Transverse colon (tissue), 3 donors: ENCODE measurements around the gene FKRP.

Experiments
- CTCF ChIP-seq, 5 experiments: fragments of 200-600 bp in 3 of 5; fragments of 450-650 bp in 2 of 5; sonication (generic) in 3 of 5; IDR thresholded peaks; 1 replicate in 2 of 5; 2 replicates in 3 of 5; pipeline ENCODE4 v1.5.1; 2016 to 2017; ENCODE audit warnings: antibody characterized with exemption in 5 of 5, inconsistent platforms in 3 of 5, mild to moderate bottlenecking in 2 of 5, moderate library complexity in 1 of 5
- EP300 ChIP-seq: sonication (generic); formaldehyde crosslinking; IDR thresholded peaks from one replicate; pipeline ENCODE4 v1.6.1; 2017; ENCODE audit warnings: antibody characterized with exemption, low read depth
- POLR2A ChIP-seq: fragments of 450-650 bp; IDR thresholded peaks from one replicate; pipeline ENCODE4 v1.6.1; 2016; ENCODE audit warnings: antibody characterized with exemption, mild to moderate bottlenecking, moderate library complexity

- no peak for TF ChIP-seq POLR2A
- TF ChIP-seq EP300 = no peak
- no peak for TF ChIP-seq CTCF (IDR thresholded peaks at IDR 0.05)
Measured at GRCh38 chr19:46741447-46741846, 4.4 kb upstream of the FKRP start.
